Measurements from ENCODE around the gene SKAP1.
"Not testable (repeated sequence)": the region's sequence is repeated elsewhere in the genome, so short reads cannot be mapped to it uniquely, and the experiment has no call there.

SKAP1 gene

DNA sequence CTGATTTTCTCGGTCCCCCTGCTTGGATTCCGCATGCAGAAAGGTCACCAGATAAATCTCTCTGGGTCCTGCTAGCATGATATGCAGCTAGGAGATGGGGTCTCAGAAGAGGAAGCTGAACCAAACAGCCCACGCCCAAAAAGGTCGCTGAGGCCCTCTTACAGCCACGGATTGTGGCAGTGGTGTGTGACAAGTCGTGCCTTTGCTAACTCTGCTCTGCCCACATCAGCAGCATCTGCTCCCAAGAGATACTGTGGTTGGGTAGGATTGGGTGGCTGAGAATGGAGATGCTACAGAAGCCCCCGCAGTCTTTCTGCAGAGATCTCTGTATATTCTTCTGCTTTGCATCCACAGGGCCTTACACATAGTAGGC, 15.2 kb upstream of the SKAP1 start:
- no peak for DNase-seq (ENCODE audit: low read depth)

- no peak for DNase-seq (ENCODE audit: low read depth)
Measured at GRCh38 chr17:48444516-48445247, 14.7 kb upstream of the SKAP1 start.

DNA sequence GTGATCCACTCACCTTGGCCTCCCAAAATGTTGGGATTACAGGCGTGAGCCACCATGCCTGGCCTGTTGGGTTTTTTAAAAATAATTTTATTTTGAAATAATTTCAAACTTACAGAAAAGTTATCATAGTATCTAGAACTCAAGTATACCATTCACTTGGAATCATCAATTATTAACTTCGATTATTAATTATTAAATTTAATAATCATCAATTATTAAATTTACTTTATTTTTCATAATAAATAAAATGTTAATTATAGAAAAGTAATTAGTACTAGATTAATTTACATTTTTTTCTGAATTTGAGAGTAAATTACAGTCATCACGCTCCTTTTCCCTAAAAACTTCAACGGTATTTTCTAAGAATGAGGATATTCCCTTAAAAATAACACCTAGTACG, 13.7 kb upstream of the SKAP1 start:
- no peak for DNase-seq (ENCODE audit: low read depth)

GRCh38 chr17:48442819-48443218, 12.8 kb upstream of the SKAP1 start:
- no peak for DNase-seq (ENCODE audit: low read depth)

DNA sequence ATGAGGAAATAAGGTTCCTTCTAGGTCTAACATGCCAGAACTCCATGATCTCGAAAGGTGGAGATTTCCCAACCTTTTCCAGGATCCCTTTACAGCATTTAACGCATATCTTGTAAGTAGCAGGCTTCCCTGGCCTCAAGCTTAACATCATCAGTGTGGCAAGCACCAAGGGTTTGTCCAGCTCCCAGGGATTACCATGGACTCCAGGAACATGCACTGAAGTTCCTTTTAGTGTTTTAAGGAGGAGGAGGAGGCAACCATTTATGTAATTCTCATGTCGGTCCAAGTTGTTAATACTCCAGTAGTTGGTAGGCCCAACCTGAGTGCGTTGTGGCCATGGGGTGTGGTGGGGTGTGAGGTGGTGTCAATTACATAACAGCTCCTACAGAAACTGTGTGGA, 11.8 kb upstream of the SKAP1 start:
- DNase-seq (ENCODE audit: low read depth), result no peak

DNA sequence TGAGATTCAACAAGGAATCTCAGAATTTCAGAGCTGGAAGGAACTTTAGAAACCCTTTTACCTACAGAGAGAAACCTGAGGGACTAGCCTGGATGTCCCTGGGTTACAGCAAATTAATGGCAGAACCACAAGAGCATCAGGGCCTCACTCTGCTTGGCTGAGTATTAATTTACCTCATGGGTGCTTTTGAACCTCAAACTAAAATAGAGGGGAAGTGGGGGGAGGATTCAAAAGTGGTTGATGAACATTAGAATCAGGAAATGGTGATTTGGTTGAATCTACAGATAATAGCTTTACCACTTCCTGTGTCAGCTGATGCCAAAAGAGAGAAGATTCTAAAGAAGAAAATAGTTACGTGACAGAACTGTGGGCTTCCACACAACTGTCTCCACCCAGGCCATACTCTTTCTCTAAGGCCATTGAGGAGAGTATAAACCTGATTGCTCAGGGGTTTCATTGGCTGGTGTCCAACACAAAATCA, 11.3 kb upstream of the SKAP1 start:
- no peak for DNase-seq (ENCODE audit: low read depth)

GRCh38 chr17:48440669-48441068, 10.7 kb upstream of the SKAP1 start:
- no peak for DNase-seq (ENCODE audit: low read depth)

DNA sequence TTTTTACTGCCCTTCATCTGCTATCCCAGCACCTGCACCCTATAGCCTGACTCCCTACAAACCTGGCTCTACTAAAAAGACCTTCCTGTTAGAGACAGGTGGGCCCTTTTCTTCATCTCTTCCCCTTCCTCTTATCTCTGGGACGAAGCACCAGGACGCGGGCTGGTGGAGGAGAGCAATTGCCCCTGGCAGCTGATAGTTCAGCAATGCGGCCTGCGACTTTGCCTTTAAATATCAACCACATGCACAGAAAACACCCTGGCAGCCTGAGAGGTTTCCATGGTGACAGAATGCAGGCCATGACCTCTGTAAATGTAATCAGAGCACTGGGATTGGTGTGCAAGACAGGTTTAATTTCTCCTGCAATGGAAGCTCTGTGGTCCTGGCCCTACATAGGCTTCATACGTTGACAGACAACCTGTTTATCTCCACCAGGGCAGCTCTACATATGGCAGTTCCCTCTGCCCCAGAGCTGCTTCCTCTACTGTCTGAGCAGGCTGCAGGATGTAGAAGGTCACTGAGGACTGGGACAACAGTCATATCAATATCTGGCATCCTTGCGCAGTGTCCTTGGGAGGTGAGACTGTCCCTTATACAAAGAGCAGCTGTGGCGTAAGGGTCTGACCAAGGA, 10.0 kb upstream of the SKAP1 start:
- DNase-seq (ENCODE audit: low read depth), result peak; percentile 24

DNA sequence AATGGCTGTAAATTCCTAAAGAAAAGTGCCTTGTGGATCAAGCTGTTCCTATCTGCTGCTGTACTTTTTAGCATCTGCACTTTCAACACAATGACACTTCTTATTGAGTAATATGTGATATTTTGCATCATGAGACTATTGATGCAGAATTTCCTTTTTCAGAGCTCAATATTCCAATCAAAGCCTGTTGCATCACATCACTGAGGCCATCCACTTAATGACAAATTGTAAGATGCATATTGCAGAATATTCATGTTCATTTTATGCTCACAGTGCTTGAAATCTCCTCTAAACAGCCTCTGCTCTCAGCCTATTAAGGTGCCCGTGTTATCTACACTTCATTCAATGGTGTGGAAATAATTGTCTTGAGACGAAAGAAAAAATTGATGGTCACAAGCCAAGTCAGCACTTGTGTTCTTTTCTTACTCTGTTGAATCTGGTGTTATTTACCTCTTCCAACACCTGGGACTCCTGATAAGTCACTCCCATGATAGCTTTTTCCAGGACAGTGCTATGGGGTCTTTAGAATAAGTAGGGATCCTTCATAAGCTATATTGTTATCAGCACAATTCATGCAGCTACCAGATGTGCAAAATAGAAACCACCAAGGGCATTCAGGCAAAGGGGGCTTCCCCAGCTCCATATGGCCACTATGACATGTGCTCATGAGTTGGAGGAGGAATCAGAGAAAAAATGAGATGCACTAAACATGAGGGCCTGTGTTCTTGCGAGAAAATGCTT, 9.3 kb upstream of the SKAP1 start:
- no peak for DNase-seq (ENCODE audit: low read depth)

GRCh38 chr17:48438516-48439061, 8.6 kb upstream of the SKAP1 start:
- no peak for DNase-seq (ENCODE audit: low read depth)

GRCh38 chr17:48433896-48434295, 3.9 kb upstream of the SKAP1 start:
- no peak for DNase-seq (ENCODE audit: low read depth)

GRCh38 chr17:48432820-48433775, 3.1 kb upstream of the SKAP1 start:
- no peak for DNase-seq (ENCODE audit: low read depth)

DNA sequence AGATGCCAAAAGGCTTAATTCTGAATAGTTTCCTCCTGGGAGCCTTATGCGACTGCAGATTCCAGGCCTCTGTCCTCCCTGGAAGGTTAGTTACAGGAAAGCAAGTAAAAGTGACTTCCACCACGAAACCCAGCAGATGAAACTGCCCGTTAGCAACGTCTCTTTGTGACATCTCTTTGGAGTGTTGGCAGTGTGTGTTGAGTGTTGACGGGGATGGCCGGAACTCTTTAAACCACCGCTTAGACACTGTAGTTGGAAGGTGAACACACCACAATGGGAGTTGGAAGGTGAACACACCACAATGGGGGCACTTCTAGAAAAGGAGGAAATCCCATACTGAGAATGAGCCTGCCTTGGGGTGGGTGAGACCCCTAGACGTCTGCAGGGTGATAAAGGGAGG, 858 bp downstream of the SKAP1 start:
- peak; percentile 17 for DNase-seq (ENCODE audit: low read depth)

DNA sequence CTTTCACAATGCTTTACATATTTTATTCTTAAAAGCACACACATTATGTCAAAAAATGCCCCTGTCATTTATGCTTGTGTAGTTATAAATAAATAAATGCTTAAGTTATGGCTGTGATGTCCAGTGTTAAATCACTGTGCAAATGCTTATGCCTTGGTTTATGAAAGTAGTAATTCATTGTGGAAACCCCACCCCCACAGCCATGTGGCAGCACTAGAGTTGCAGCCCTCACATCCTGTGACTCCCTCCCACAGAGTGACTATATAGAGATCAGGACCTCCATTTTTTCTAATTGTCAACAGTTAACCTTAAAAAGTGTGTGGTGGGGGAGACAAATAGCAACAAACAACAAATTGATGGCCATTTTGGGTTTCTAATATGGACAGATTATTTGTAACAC, 2.4 kb downstream of the SKAP1 start:
- peak; percentile 37 for DNase-seq (ENCODE audit: low read depth)

DNA sequence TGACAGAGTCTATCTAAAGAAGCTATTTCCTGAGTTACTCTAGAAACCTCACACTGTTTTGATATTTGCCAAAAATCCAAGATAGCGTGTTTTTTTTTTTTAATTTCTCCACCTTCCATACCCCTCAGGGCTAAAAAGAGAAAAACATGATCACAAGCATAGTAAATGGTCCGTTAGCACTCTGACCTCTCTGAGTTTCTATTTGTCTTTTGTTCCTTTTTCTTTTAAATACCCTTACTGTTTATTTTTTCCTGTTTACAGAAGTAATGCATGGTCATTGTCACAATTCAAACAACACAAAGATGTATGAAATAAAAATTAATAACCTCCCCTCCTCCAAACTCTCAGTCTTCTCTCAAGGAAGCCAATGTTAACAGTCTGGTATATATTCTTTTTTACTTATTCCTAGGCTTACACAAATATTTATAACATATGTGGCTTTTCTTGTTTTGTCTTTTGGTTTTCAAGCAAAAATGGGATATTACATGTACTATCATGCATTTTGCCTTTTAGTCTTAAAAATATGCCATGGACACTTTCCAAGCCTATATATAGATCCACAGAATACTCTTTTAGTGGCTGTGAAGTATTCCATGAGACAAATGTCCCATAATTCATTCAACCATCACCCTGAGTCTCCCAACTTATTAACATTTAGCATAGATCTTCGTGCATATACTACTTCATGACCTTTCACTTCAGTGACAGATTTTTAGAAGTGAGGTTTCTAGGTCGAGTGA, 3.1 kb downstream of the SKAP1 start:
- no peak for DNase-seq (ENCODE audit: low read depth)

GRCh38 chr17:48426019-48426665, 3.9 kb downstream of the SKAP1 start:
- DNase-seq (ENCODE audit: low read depth), result no peak

- not testable (repeated sequence) for DNase-seq (ENCODE audit: low read depth)
Measured at GRCh38 chr17:48422060-48422459, 8.0 kb downstream of the SKAP1 start.

DNA sequence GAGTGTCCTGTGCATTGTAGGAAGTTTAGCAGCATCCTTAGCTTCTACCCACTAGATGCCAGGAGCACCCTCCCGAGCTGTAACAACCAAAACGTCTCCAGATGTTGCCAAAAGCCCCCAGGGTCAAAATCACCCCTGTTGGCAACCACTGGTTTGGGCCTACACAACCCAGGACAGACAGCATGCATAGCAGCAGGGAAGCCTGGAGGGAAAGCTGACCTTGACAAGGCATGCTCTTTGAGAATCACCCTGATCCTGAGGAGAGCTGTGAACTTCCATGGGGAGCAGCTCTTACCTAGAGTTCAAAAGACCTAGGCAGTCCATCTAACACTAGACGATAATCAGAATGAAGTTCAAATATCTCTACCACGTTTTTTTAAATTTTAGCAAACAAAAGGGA, 9.2 kb downstream of the SKAP1 start:
- DNase-seq (ENCODE audit: low read depth), result no peak

DNA sequence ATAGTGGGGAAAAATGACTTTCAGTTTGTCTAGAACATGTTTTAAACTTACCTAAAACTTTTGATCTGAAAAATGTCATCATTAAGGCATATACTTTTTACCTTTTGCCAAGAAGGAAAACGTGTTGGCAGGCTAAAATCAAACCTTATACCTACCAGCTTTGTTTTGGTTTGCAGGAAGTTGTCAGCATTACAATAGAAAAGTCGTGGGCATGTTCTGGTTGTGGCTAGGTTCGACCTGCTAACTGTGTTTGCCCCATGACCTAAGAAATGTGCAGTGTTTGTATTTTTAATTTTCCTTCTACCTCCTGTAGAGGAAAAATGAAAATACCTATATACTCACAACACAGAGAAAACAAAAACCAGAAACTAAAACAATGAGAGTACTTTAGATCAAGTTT, 13.0 kb downstream of the SKAP1 start:
- DNase-seq (ENCODE audit: low read depth), result no peak

DNA sequence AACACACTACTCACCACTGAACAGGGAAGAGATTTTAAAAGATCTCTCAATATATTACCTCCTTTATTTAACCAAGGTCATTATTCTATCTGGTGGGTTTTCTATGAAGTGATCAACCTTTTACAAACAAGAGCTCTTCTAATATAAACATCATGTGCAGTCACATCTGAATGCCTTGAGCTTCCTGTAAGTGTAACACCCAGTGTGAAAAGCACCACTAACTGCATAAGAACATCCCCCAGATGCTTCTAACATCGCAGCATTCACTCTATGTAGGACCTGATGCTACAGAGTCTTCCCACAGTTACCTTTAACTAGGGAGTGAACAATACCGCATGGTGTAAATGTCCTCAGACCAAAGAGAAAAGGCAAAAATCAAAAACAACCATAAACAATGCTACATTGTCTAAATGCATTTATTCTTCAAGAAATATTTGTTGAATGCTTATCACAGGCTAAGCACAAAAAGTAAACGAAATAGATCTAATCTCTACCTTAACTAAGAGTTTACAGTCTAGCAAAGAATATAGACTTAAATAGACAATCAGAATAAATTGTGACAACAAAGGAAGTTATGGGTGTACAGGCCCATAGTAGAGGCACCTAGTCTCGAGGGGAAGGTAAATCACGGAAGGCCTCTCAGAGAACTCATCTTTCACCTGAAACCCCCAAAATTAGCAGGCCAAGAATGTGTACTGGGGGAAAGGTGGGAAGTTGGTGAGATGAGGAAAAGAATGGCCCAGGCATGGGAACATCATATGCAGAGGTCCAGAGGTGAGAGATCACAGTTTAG, 16.2 kb downstream of the SKAP1 start:
- DNase-seq (ENCODE audit: low read depth), result no peak

Measured in stimulated activated CD8-positive, alpha-beta memory T cell treated with anti-CD3 and anti-CD28 coated beads, Interleukin-12 subunit alpha, Interleukin-12 subunit beta, amount 100 ng/mL, for 4 hours (primary cell).